ENCODE data around the gene PTH1R. TPM values are rescaled to one million over a fixed set of nuclear protein-coding genes. Genes with fewer than 3 reads are reported as not detected.

PTH1R gene
- polyA plus RNA-seq, 3 donors, result not detected

DNA sequence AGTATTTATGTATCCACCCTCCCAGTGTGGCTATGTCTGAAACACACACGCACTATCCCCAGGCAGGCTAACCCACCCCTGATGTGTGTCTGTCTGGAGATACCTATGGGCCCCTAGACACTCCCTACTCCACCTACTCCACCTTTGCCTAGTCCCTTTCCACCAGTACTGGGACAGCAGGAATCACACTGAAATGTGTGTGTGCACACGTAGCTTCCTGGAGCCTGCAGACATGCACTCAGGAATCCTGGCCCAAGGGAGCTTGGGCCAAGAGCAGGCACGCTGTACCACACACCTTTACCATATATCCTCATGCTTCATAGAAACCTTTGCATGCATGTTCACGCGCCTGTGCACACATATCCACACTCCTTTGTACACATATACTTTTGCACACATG is 6.9 kb upstream of the PTH1R start:
- Histone ChIP-seq H3K36me3 (replicated peaks in 1 of 2; ENCODE audit: control insufficient read depth in 1 of 2, insufficient read depth in 2 of 2, low read length in 2 of 2) (no peaks in the 10 kb centered on the region), H3K4me1 (ENCODE audit: control insufficient read depth in 1 of 2, insufficient read depth in 2 of 2, low read length in 2 of 2) (peaks cover 2% of the 10 kb centered on the region in 2 donors), H4K20me1 (ENCODE audit: insufficient read depth, low read length) (no peaks in the 10 kb centered on the region), H3K9ac (ENCODE audit: insufficient read depth, low read length, poor library complexity, severe bottlenecking) (no peak overlapping the region), H2AFZ (ENCODE audit: insufficient read depth, low read depth, low read length, poor library complexity, severe bottlenecking) (no peak overlapping the region), H3K27me3 (ENCODE audit: control insufficient read depth in 2 of 2, insufficient read depth in 2 of 2, low read length in 2 of 2) (peaks cover 0 to 6% of the 10 kb centered on the region in 2 donors), H3K4me2 (replicated peaks; ENCODE audit: extremely low read depth, low read length, poor library complexity, severe bottlenecking) (no peak overlapping the region), H3K27ac (ENCODE audit: low read depth in 1 of 2, low read length in 2 of 2) (no peak overlapping the region), H3K9me3 (replicated peaks in 1 of 2; ENCODE audit: control insufficient read depth in 1 of 2, insufficient read depth in 1 of 2, low read length in 2 of 2) (no peaks in the 10 kb centered on the region), H3K4me3 (replicated peaks in 1 of 3; ENCODE audit: low read depth in 2 of 3, low read length in 3 of 3) (no peak overlapping the region), H3K79me2 (ENCODE audit: insufficient read depth, low read length) (no peaks in the 10 kb centered on the region)
- peaks cover 0 to 2% (median 0%) of the 10 kb centered on the region in 7 donors for H3K9me3 Mint-ChIP-seq
- TF ChIP-seq, protein P1, sequence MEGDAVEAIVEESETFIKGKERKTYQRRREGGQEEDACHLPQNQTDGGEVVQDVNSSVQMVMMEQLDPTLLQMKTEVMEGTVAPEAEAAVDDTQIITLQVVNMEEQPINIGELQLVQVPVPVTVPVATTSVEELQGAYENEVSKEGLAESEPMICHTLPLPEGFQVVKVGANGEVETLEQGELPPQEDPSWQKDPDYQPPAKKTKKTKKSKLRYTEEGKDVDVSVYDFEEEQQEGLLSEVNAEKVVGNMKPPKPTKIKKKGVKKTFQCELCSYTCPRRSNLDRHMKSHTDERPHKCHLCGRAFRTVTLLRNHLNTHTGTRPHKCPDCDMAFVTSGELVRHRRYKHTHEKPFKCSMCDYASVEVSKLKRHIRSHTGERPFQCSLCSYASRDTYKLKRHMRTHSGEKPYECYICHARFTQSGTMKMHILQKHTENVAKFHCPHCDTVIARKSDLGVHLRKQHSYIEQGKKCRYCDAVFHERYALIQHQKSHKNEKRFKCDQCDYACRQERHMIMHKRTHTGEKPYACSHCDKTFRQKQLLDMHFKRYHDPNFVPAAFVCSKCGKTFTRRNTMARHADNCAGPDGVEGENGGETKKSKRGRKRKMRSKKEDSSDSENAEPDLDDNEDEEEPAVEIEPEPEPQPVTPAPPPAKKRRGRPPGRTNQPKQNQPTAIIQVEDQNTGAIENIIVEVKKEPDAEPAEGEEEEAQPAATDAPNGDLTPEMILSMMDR (IDR thresholded peaks at IDR 0.05), result no peak
- H3K27me3 Mint-ChIP-seq (ENCODE audit: low read depth in 3 of 3), result peaks cover 3 to 28% (median 16%) of the 10 kb centered on the region in 3 donors
- H3K4me3 Mint-ChIP-seq, result no peak overlapping the region
- H3K36me3 Mint-ChIP-seq, result no peaks in the 10 kb centered on the region
- peaks cover 14% of the 10 kb centered on the region for H3K4me1 Mint-ChIP-seq
- H3K27ac Mint-ChIP-seq, result peak overlapping the region in 1 of 7 donors; percentile 48
- intact Hi-C loops (cut with micrococcal nuclease), result no loop called here
- 97% methylated on average over 5 of the region's 5 CpGs for WGBS (ENCODE audit: insufficient coverage)
- no peak for DNase-seq

DNA sequence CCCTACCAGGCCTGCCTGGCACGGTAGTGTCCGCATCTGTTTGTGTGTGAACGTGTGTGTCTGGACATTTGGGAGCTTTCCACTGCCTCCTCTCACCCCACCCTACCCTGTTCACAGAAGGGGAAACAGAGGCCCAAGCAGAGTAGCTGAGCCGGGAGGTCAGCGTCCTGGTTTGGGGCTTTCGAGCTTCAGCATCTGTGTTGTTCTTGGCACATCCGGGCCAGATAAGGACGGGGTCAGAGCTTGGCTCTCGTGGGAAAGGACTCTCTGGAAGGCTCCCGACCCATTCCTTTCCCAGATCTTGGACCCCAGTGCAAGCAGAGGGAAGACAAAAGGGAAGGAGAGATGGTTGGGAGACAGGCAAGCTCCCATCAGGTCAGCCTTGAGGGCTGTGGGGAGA is 6.3 kb upstream of the PTH1R start:
- TF ChIP-seq, protein P1 (IDR thresholded peaks at IDR 0.05), result no peak
- no peaks in the 10 kb centered on the region for H3K36me3 ChIP-seq (replicated peaks in 1 of 2; ENCODE audit: control insufficient read depth in 1 of 2, insufficient read depth in 2 of 2, low read length in 2 of 2)
- H3K9ac ChIP-seq (ENCODE audit: insufficient read depth, low read length, poor library complexity, severe bottlenecking), result no peak overlapping the region
- 97% methylated on average over 8 of the region's 10 CpGs for whole genome bisulfite sequencing (ENCODE audit: insufficient coverage)
- no peak overlapping the region for H3K4me3 Mint-ChIP-seq
- intact Hi-C loops (cut with micrococcal nuclease), result no loop called here
- no peaks in the 10 kb centered on the region for H4K20me1 ChIP-seq (ENCODE audit: insufficient read depth, low read length)
- H3K27ac ChIP-seq (ENCODE audit: low read depth in 1 of 2, low read length in 2 of 2), result no peak overlapping the region
- peaks cover 0 to 6% of the 10 kb centered on the region in 2 donors for H3K27me3 ChIP-seq (ENCODE audit: control insufficient read depth in 2 of 2, insufficient read depth in 2 of 2, low read length in 2 of 2)
- DNase-seq, result no peak
- no peaks in the 10 kb centered on the region for H3K36me3 Mint-ChIP-seq
- peaks cover 12% of the 10 kb centered on the region for H3K4me1 Mint-ChIP-seq
- H2AFZ ChIP-seq (ENCODE audit: insufficient read depth, low read depth, low read length, poor library complexity, severe bottlenecking), result no peak overlapping the region
- no peaks in the 10 kb centered on the region for H3K9me3 ChIP-seq (replicated peaks in 1 of 2; ENCODE audit: control insufficient read depth in 1 of 2, insufficient read depth in 1 of 2, low read length in 2 of 2)
- H3K79me2 ChIP-seq (ENCODE audit: insufficient read depth, low read length), result no peaks in the 10 kb centered on the region
- H3K4me2 ChIP-seq (replicated peaks; ENCODE audit: extremely low read depth, low read length, poor library complexity, severe bottlenecking), result no peak overlapping the region
- peaks cover 3 to 31% (median 19%) of the 10 kb centered on the region in 3 donors for H3K27me3 Mint-ChIP-seq (ENCODE audit: low read depth in 3 of 3)
- no peak overlapping the region for H3K27ac Mint-ChIP-seq
- no peaks in the 10 kb centered on the region for H3K4me1 ChIP-seq (ENCODE audit: control insufficient read depth in 1 of 2, insufficient read depth in 2 of 2, low read length in 2 of 2)
- H3K4me3 ChIP-seq (replicated peaks in 1 of 3; ENCODE audit: low read depth in 2 of 3, low read length in 3 of 3), result no peak overlapping the region
- H3K9me3 Mint-ChIP-seq, result peaks cover 0 to 2% (median 0%) of the 10 kb centered on the region in 7 donors
